HUES6 (cell line): ENCODE measurements around the gene CTXN3.
A peak's percentile ranks its signal among the peaks of the same experiment; 100 is the strongest.

Source experiments
- H3K27ac ChIP-seq: 2 replicates; pipeline ENCODE4 v1.7.0; 2013; ENCODE audit warnings: low read depth, mild to moderate bottlenecking, low read length, inconsistent platforms
- H3K27me3 ChIP-seq: 2 replicates; pipeline ENCODE4 v1.6.1; 2013; ENCODE audit warnings: low read length; ENCODE audit not compliant: control insufficient read depth, insufficient read depth
- H3K36me3 ChIP-seq: 2 replicates; pipeline ENCODE4 v1.6.1; 2013; ENCODE audit warnings: low read length; ENCODE audit not compliant: control insufficient read depth, insufficient read depth
- H3K4me1 ChIP-seq: 2 replicates; pipeline ENCODE4 v1.6.1; 2013; ENCODE audit warnings: low read length; ENCODE audit not compliant: control insufficient read depth, insufficient read depth
- H3K4me3 ChIP-seq: 2 replicates; pipeline ENCODE4 v1.5.1; 2013; ENCODE audit warnings: low read depth, low read length
- H3K9ac ChIP-seq: one replicate; pipeline ENCODE4 v1.6.1; 2013; ENCODE audit warnings: mild to moderate bottlenecking, low read length
- H3K9me3 ChIP-seq: 2 replicates; pipeline ENCODE4 v1.6.1; 2013; ENCODE audit warnings: low read depth, low read length; ENCODE audit not compliant: control insufficient read depth, insufficient read depth

The CTXN3 gene

GRCh38 chr5:127649018-127649439 is at the start of gene CTXN3:
Gene CTXN3 (plus strand): TSS chr5:127649082. CDS start chr5:127657522, 8,440 bp downstream.
- H3K4me1 ChIP-seq = peaks cover 18% of the 10 kb centered on the region
- no peak within 1 kb of the TSS for H3K27ac ChIP-seq
- no peaks in the 10 kb centered on the region for H3K9me3 ChIP-seq
- no peaks in the 10 kb centered on the region for H3K27me3 ChIP-seq
- H3K36me3 ChIP-seq = no peaks in the 10 kb centered on the region
- H3K4me3 ChIP-seq = no peak within 1 kb of the TSS
- H3K9ac ChIP-seq = no peak within 1 kb of the TSS

- Histone ChIP-seq H3K4me3 (no peak overlapping the region), H3K36me3 (no peaks in the 10 kb centered on the region), H3K27me3 (no peaks in the 10 kb centered on the region), H3K4me1 (peaks cover 15% of the 10 kb centered on the region), H3K9me3 (no peaks in the 10 kb centered on the region), H3K9ac (no peak overlapping the region), H3K27ac (no peak overlapping the region)
Measured at GRCh38 chr5:127599320-127599719, 49.6 kb upstream of the CTXN3 start.

GRCh38 chr5:127599847-127600246 is 49.0 kb upstream of the CTXN3 start:
- no peak overlapping the region for H3K27ac ChIP-seq
- H3K4me1 ChIP-seq = peaks cover 15% of the 10 kb centered on the region
- no peak overlapping the region for H3K4me3 ChIP-seq
- no peaks in the 10 kb centered on the region for H3K36me3 ChIP-seq
- no peaks in the 10 kb centered on the region for H3K27me3 ChIP-seq
- H3K9me3 ChIP-seq = no peaks in the 10 kb centered on the region
- no peak overlapping the region for H3K9ac ChIP-seq

- Histone ChIP-seq H3K9me3 (no peaks in the 10 kb centered on the region), H3K9ac (no peak overlapping the region), H3K36me3 (no peaks in the 10 kb centered on the region), H3K4me3 (no peak overlapping the region), H3K4me1 (peaks cover 10% of the 10 kb centered on the region), H3K27me3 (no peaks in the 10 kb centered on the region), H3K27ac (no peak overlapping the region)
Measured at GRCh38 chr5:127601111-127601510, 47.8 kb upstream of the CTXN3 start.

- Histone ChIP-seq H3K4me3 (no peak overlapping the region), H3K27ac (no peak overlapping the region), H3K4me1 (peaks cover 7% of the 10 kb centered on the region), H3K36me3 (no peaks in the 10 kb centered on the region), H3K9me3 (no peaks in the 10 kb centered on the region), H3K9ac (no peak overlapping the region), H3K27me3 (no peaks in the 10 kb centered on the region)
Measured at GRCh38 chr5:127601601-127602000, 47.3 kb upstream of the CTXN3 start.

GRCh38 chr5:127602481-127602880 is 46.4 kb upstream of the CTXN3 start:
- no peak overlapping the region for H3K27ac ChIP-seq
- H3K4me3 ChIP-seq = no peak overlapping the region

GRCh38 chr5:127602896-127603844 is 45.7 kb upstream of the CTXN3 start:
- Histone ChIP-seq H3K27me3 (no peaks in the 10 kb centered on the region), H3K4me1 (peaks cover 7% of the 10 kb centered on the region), H3K4me3 (no peak overlapping the region), H3K9ac (no peak overlapping the region), H3K9me3 (no peaks in the 10 kb centered on the region), H3K27ac (peak overlapping the region; percentile 35; the same call in 1 of the 2 replicates), H3K36me3 (no peaks in the 10 kb centered on the region)

More at GRCh38 chr5:127602481-127602880, 46.4 kb upstream of the CTXN3 start:
- H3K4me1 ChIP-seq = peaks cover 7% of the 10 kb centered on the region
- no peak overlapping the region for H3K9ac ChIP-seq
- H3K27me3 ChIP-seq = no peaks in the 10 kb centered on the region
- no peaks in the 10 kb centered on the region for H3K9me3 ChIP-seq
- no peaks in the 10 kb centered on the region for H3K36me3 ChIP-seq

- no peak overlapping the region for H3K4me3 ChIP-seq
- H3K9me3 ChIP-seq = no peaks in the 10 kb centered on the region
- no peaks in the 10 kb centered on the region for H3K27me3 ChIP-seq
- H3K36me3 ChIP-seq = no peaks in the 10 kb centered on the region
- peaks cover 6% of the 10 kb centered on the region for H3K4me1 ChIP-seq
- H3K9ac ChIP-seq = no peak overlapping the region
- no peak overlapping the region for H3K27ac ChIP-seq
Measured at GRCh38 chr5:127608077-127608660, 40.7 kb upstream of the CTXN3 start.

- Histone ChIP-seq H3K4me1 (no peaks in the 10 kb centered on the region; the same call in 1 of the 2 replicates), H3K4me3 (no peak overlapping the region), H3K36me3 (no peaks in the 10 kb centered on the region)
Measured at GRCh38 chr5:127609011-127609410, 39.9 kb upstream of the CTXN3 start.

GRCh38 chr5:127609957-127610356 is 38.9 kb upstream of the CTXN3 start:
- Histone ChIP-seq H3K27ac (no peak overlapping the region), H3K4me3 (no peak overlapping the region), H3K9me3 (0 out of 2 replicates have a peak, but pooled peaks cover 2% of the 10 kb centered on the region), H3K4me1 (no peaks in the 10 kb centered on the region; the same call in 1 of the 2 replicates), H3K9ac (no peak overlapping the region), H3K36me3 (no peaks in the 10 kb centered on the region), H3K27me3 (no peaks in the 10 kb centered on the region)

More at GRCh38 chr5:127609011-127609410, 39.9 kb upstream of the CTXN3 start:
- Histone ChIP-seq H3K27me3 (no peaks in the 10 kb centered on the region), H3K27ac (no peak overlapping the region), H3K9ac (no peak overlapping the region), H3K9me3 (no peaks in the 10 kb centered on the region)
